ENCODE results near the gene DISC1.
"Not testable (repeated sequence)": the region's sequence is repeated elsewhere in the genome, so short reads cannot be mapped to it uniquely, and the experiment has no call there.

GRCh38 chr1:231642061-231642460 is 15.5 kb downstream of the DISC1 start:
- not testable (repeated sequence) for TF ChIP-seq CTCF, POLR2AphosphoS5 (IDR thresholded peaks at IDR 0.05)
